ENCODE results near the gene COPB2. TPM values are rescaled to one million over a fixed set of nuclear protein-coding genes. Genes with fewer than 3 reads are reported as not detected.
A peak's percentile ranks its signal among the peaks of the same experiment; 100 is the strongest.

Gene COPB2
- total RNA-seq, 1 donor from 2014 or later: 113 TPM

GRCh38 chr3:139323146-139323545 lies 66.3 kb downstream of the COPB2 start:
- H3K27ac Mint-ChIP-seq (ENCODE audit: unreplicated experiment): no peak overlapping the region
- no peaks in the 10 kb centered on the region for H3K4me1 Mint-ChIP-seq
- H3K4me3 Mint-ChIP-seq: no peak overlapping the region
- TF ChIP-seq CTCF (conservative IDR thresholded peaks at IDR 0.05): no peak
- H3K36me3 Mint-ChIP-seq (ENCODE audit: low read depth): no peaks in the 10 kb centered on the region
- H3K27me3 Mint-ChIP-seq (ENCODE audit: low read depth): peaks cover 49% of the 10 kb centered on the region
- no peak for DNase-seq (ENCODE audit: low read depth, low spot score)
- H3K9me3 Mint-ChIP-seq: no peaks in the 10 kb centered on the region

- DNase-seq (ENCODE audit: low read depth, low spot score): no peak
- Mint-ChIP-seq H3K9me3 (no peaks in the 10 kb centered on the region), H3K4me3 (no peak overlapping the region), H3K36me3 (ENCODE audit: low read depth) (no peaks in the 10 kb centered on the region), H3K4me1 (no peaks in the 10 kb centered on the region), H3K27me3 (ENCODE audit: low read depth) (peaks cover 44% of the 10 kb centered on the region), H3K27ac (ENCODE audit: unreplicated experiment) (no peak overlapping the region)
- no peak for TF ChIP-seq CTCF (conservative IDR thresholded peaks at IDR 0.05)
These were observed 67.1 kb downstream of the COPB2 start for GRCh38 chr3:139322346-139322745.

GRCh38 chr3:139320551-139321309 lies 68.7 kb downstream of the COPB2 start:
- Mint-ChIP-seq H3K4me3 (no peak overlapping the region), H3K27me3 (ENCODE audit: low read depth) (peaks cover 44% of the 10 kb centered on the region), H3K27ac (ENCODE audit: unreplicated experiment) (no peak overlapping the region), H3K36me3 (ENCODE audit: low read depth) (no peaks in the 10 kb centered on the region), H3K4me1 (no peaks in the 10 kb centered on the region), H3K9me3 (no peaks in the 10 kb centered on the region)
- TF ChIP-seq CTCF (conservative IDR thresholded peaks at IDR 0.05): no peak
- DNase-seq (ENCODE audit: low read depth, low spot score): no peak

- DNase-seq (ENCODE audit: low read depth, low spot score): peak; percentile 22
- peak; percentile 43 for TF ChIP-seq CTCF (conservative IDR thresholded peaks at IDR 0.05)
- H3K9me3 Mint-ChIP-seq: no peaks in the 10 kb centered on the region
- H3K4me1 Mint-ChIP-seq: no peaks in the 10 kb centered on the region
- H3K27ac Mint-ChIP-seq (ENCODE audit: unreplicated experiment): no peak overlapping the region
- H3K27me3 Mint-ChIP-seq (ENCODE audit: low read depth): peaks cover 46% of the 10 kb centered on the region
- H3K36me3 Mint-ChIP-seq (ENCODE audit: low read depth): no peaks in the 10 kb centered on the region
- no peak overlapping the region for H3K4me3 Mint-ChIP-seq
These were observed 69.7 kb downstream of the COPB2 start for GRCh38 chr3:139319428-139320402.

GRCh38 chr3:139318826-139319225 lies 70.6 kb downstream of the COPB2 start:
- H3K27me3 Mint-ChIP-seq (ENCODE audit: low read depth): peaks cover 48% of the 10 kb centered on the region
- no peak for TF ChIP-seq CTCF (conservative IDR thresholded peaks at IDR 0.05)
- H3K4me3 Mint-ChIP-seq: no peak overlapping the region
- H3K9me3 Mint-ChIP-seq: no peaks in the 10 kb centered on the region
- no peak overlapping the region for H3K27ac Mint-ChIP-seq (ENCODE audit: unreplicated experiment)
- no peak for DNase-seq (ENCODE audit: low read depth, low spot score)
- H3K36me3 Mint-ChIP-seq (ENCODE audit: low read depth): no peaks in the 10 kb centered on the region
- no peaks in the 10 kb centered on the region for H3K4me1 Mint-ChIP-seq
